Measurements from ENCODE around the gene KLF6.

KLF6 gene

GRCh38 chr10:3774018-3774813, 10.8 kb downstream of the KLF6 start:
- H3K79me2 ChIP-seq (ENCODE audit: control insufficient read depth, insufficient read depth, low read length, unreplicated experiment) = peaks cover 15% of the 10 kb centered on the region
- H3K4me1 ChIP-seq (ENCODE audit: control insufficient read depth, insufficient read depth, low read length, unreplicated experiment) = peaks cover 44% of the 10 kb centered on the region
- H3K27me3 ChIP-seq (ENCODE audit: insufficient read depth, low read length) = no peaks in the 10 kb centered on the region
- H3K36me3 ChIP-seq (ENCODE audit: insufficient read depth, low read length) = peaks cover 21% of the 10 kb centered on the region
- H3K27ac ChIP-seq (ENCODE audit: low read depth, low read length) = peak overlapping the region; percentile 97
- H3K4me3 ChIP-seq (ENCODE audit: low read depth, low read length) = no peak overlapping the region
- H2AFZ ChIP-seq (ENCODE audit: low read length, unreplicated experiment) = no peak overlapping the region

DNA sequence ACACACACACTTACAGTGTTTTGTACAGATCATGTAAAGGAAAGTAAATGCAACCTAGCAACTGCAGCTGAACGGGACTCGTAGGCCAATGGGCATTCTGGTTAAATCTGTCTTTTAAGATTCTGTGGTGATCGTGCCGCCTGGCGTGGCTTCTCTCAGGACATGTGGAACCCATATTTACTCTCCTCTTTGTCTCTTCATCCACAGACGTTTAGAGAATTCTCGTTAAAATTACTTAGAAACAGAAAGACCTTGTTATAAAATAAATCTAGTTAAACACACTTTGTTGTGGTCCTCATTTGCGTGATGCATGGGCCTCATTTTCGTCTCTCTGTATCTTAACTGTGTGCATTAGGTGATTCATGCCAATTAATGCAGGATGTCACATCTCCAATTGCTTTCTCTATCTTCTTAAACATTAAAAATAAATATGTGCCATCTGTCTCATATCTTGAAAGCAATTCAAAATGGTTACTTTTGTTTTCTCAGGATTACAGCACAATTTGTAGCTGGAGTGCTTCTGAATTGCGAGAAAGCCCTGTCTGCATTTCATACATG, 11.5 kb downstream of the KLF6 start:
- Histone ChIP-seq H3K36me3 (ENCODE audit: insufficient read depth, low read length) (peaks cover 14% of the 10 kb centered on the region), H3K4me1 (ENCODE audit: control insufficient read depth, insufficient read depth, low read length, unreplicated experiment) (peaks cover 38% of the 10 kb centered on the region), H2AFZ (ENCODE audit: low read length, unreplicated experiment) (no peak overlapping the region), H3K4me3 (ENCODE audit: low read depth, low read length) (no peak overlapping the region), H3K79me2 (ENCODE audit: control insufficient read depth, insufficient read depth, low read length, unreplicated experiment) (peaks cover 8% of the 10 kb centered on the region), H3K27ac (ENCODE audit: low read depth, low read length) (0 out of 2 replicates have a peak overlapping the region, but pooled peaks have one; percentile 97), H3K27me3 (ENCODE audit: insufficient read depth, low read length) (no peaks in the 10 kb centered on the region)

DNA sequence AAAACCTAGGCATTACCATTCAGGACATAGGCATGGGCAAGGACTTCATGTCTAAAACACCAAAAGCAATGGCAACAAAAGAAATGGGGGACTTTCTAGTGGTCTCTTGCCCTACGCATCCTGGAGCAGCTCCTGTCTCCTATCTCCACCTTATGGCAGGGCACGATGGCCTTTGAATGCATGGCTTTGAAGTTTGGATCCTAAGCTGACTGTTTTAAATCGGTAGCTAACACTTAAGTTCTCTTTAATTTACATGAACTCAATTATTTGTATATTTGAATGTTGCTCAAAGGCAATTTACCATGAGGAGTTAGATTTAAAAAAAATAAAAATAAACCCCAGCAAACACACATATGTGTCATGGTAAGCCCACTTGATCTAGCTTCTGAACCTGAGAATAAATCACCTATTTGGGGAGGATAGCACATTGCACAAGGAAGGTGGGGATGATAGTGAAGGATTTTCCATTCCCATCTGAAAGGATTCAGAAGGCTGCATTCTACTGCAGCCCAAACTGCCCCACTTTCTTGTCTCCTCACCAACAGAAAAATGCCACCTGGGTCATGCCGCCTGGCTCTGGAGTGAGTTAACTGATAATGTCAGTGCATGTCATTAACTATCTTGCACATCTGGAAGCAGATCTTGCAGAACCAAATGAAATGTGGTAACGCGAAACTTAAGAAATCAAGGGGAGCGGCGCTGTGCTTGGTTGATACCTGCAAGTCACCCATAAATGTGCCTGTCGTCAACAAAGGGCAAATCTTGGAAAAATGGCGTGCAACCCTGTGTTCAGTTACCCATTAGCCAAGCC, 12.4 kb downstream of the KLF6 start:
- H3K79me2 ChIP-seq (ENCODE audit: control insufficient read depth, insufficient read depth, low read length, unreplicated experiment) = no peaks in the 10 kb centered on the region

DNA sequence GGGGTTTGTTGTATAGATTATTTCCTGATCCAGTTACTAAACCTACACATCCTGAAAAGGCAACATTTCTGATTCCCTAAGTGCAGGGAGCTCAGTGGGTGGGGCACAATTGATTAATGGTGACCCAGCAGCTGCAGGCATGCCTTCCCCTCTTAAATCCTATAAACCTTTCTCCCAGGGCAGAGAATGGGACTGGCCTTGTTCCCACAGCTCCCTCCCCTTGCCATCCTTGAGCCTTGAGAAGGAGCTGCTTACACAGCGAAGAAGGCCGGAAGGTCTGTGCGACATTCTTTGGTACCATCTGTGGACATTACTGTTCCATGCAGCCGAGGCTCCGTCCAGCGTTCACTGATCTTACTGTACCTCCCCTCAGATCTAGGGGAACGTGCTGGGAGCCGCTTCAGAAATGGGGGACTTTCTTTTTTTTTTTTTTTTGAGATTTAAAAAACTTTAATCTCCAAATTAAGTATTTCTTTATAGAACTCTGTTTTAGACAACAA, 14.3 kb downstream of the KLF6 start:
- H3K4me3 ChIP-seq (ENCODE audit: low read depth, low read length) = no peak overlapping the region
- H3K36me3 ChIP-seq (ENCODE audit: insufficient read depth, low read length) = peaks cover 5% of the 10 kb centered on the region; the same call in 1 of the 2 replicates
- no peak overlapping the region for H2AFZ ChIP-seq (ENCODE audit: low read length, unreplicated experiment)
- H3K27ac ChIP-seq (ENCODE audit: low read depth, low read length) = no peak overlapping the region
- no peaks in the 10 kb centered on the region for H3K27me3 ChIP-seq (ENCODE audit: insufficient read depth, low read length)
- peaks cover 11% of the 10 kb centered on the region for H3K4me1 ChIP-seq (ENCODE audit: control insufficient read depth, insufficient read depth, low read length, unreplicated experiment)
- no peaks in the 10 kb centered on the region for H3K79me2 ChIP-seq (ENCODE audit: control insufficient read depth, insufficient read depth, low read length, unreplicated experiment)

More for the DNA sequence above, 12.4 kb downstream of the KLF6 start:
- H2AFZ ChIP-seq (ENCODE audit: low read length, unreplicated experiment) = no peak overlapping the region
- no peaks in the 10 kb centered on the region for H3K27me3 ChIP-seq (ENCODE audit: insufficient read depth, low read length)
- H3K27ac ChIP-seq (ENCODE audit: low read depth, low read length) = no peak overlapping the region
- peaks cover 29% of the 10 kb centered on the region for H3K4me1 ChIP-seq (ENCODE audit: control insufficient read depth, insufficient read depth, low read length, unreplicated experiment)
- peaks cover 5% of the 10 kb centered on the region for H3K36me3 ChIP-seq (ENCODE audit: insufficient read depth, low read length)
- no peak overlapping the region for H3K4me3 ChIP-seq (ENCODE audit: low read depth, low read length)

DNA sequence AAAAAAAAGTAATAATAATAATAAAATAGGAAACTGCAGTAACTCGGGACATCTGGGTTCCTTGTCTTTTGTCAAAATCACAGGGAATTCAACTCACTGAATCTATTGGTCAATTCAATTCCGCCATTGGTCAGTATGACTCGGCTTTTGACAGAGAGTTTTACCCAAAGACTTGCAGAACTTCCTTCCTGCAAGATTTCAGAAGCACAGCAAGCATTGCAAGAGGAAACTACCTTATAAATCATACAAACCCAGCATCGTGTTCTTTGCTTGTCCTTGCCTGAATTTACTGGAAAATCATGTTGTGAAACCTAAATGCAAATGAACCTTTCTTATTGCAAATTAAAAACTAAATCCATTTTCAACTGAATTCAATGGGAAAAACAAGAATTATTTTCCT, 15.5 kb downstream of the KLF6 start:
- Histone ChIP-seq H3K27me3 (ENCODE audit: insufficient read depth, low read length) (no peaks in the 10 kb centered on the region), H3K4me1 (ENCODE audit: control insufficient read depth, insufficient read depth, low read length, unreplicated experiment) (no peaks in the 10 kb centered on the region), H3K36me3 (ENCODE audit: insufficient read depth, low read length) (no peaks in the 10 kb centered on the region), H3K79me2 (ENCODE audit: control insufficient read depth, insufficient read depth, low read length, unreplicated experiment) (no peaks in the 10 kb centered on the region), H2AFZ (ENCODE audit: low read length, unreplicated experiment) (no peak overlapping the region), H3K4me3 (ENCODE audit: low read depth, low read length) (no peak overlapping the region), H3K27ac (ENCODE audit: low read depth, low read length) (no peak overlapping the region)

GRCh38 chr10:3766046-3766756, 18.8 kb downstream of the KLF6 start:
- Histone ChIP-seq H2AFZ (ENCODE audit: low read length, unreplicated experiment) (no peak overlapping the region), H3K27me3 (ENCODE audit: insufficient read depth, low read length) (no peaks in the 10 kb centered on the region), H3K4me3 (ENCODE audit: low read depth, low read length) (no peak overlapping the region), H3K79me2 (ENCODE audit: control insufficient read depth, insufficient read depth, low read length, unreplicated experiment) (no peaks in the 10 kb centered on the region), H3K4me1 (ENCODE audit: control insufficient read depth, insufficient read depth, low read length, unreplicated experiment) (peaks cover 25% of the 10 kb centered on the region), H3K27ac (ENCODE audit: low read depth, low read length) (no peak overlapping the region), H3K36me3 (ENCODE audit: insufficient read depth, low read length) (no peaks in the 10 kb centered on the region)

DNA sequence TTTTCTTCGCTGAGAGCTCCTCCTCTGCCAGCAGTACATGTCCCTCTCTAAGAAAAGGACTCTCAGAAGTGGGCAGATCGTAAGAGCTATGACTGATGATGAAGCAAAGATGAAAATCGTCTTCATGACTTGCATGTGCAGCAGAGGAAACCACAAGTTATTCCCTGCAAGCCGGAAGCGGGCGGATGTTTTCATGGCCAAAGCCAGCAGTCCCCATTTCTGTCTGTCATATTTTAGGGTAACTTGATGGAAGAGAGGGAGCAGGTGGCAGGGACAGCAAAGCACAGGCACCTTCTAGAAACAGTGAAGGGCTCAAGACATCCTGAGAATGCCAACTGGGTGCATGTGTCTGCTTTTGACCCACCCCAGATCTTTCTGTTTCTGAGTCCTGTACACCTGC, 19.9 kb downstream of the KLF6 start:
- H3K4me1 ChIP-seq (ENCODE audit: control insufficient read depth, insufficient read depth, low read length, unreplicated experiment) = peaks cover 25% of the 10 kb centered on the region
- H3K79me2 ChIP-seq (ENCODE audit: control insufficient read depth, insufficient read depth, low read length, unreplicated experiment) = no peaks in the 10 kb centered on the region
- no peaks in the 10 kb centered on the region for H3K27me3 ChIP-seq (ENCODE audit: insufficient read depth, low read length)
- no peak overlapping the region for H3K4me3 ChIP-seq (ENCODE audit: low read depth, low read length)
- no peak overlapping the region for H3K27ac ChIP-seq (ENCODE audit: low read depth, low read length)
- no peaks in the 10 kb centered on the region for H3K36me3 ChIP-seq (ENCODE audit: insufficient read depth, low read length)
- H2AFZ ChIP-seq (ENCODE audit: low read length, unreplicated experiment) = no peak overlapping the region

DNA sequence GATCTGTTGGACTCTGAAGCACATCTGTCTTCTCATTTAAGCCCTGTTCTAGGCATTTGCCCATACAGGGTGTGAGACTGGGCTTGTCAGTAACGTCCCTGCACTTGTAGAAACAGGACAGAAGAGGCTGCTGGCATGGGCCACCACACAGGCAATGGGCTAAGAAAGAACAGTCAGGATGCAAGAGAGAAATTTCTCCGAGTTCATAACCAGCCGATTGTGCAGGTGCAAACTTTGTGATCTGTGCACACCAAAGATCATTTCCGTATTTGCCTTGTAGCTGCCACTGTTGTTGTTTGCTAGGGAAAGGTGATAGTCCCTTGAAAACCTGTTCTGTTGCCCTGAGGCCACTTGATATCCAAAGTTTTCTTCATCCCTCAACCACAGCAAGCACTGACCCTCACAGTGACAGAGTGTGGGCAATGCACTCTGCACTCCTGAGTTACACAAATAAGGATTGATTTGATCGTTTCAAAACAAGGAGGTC, 20.3 kb downstream of the KLF6 start:
- H3K27ac ChIP-seq (ENCODE audit: low read depth, low read length) = no peak overlapping the region
- no peaks in the 10 kb centered on the region for H3K27me3 ChIP-seq (ENCODE audit: insufficient read depth, low read length)
- H3K4me1 ChIP-seq (ENCODE audit: control insufficient read depth, insufficient read depth, low read length, unreplicated experiment) = peaks cover 25% of the 10 kb centered on the region
- H3K4me3 ChIP-seq (ENCODE audit: low read depth, low read length) = no peak overlapping the region
- no peaks in the 10 kb centered on the region for H3K36me3 ChIP-seq (ENCODE audit: insufficient read depth, low read length)
- no peaks in the 10 kb centered on the region for H3K79me2 ChIP-seq (ENCODE audit: control insufficient read depth, insufficient read depth, low read length, unreplicated experiment)
- no peak overlapping the region for H2AFZ ChIP-seq (ENCODE audit: low read length, unreplicated experiment)

DNA sequence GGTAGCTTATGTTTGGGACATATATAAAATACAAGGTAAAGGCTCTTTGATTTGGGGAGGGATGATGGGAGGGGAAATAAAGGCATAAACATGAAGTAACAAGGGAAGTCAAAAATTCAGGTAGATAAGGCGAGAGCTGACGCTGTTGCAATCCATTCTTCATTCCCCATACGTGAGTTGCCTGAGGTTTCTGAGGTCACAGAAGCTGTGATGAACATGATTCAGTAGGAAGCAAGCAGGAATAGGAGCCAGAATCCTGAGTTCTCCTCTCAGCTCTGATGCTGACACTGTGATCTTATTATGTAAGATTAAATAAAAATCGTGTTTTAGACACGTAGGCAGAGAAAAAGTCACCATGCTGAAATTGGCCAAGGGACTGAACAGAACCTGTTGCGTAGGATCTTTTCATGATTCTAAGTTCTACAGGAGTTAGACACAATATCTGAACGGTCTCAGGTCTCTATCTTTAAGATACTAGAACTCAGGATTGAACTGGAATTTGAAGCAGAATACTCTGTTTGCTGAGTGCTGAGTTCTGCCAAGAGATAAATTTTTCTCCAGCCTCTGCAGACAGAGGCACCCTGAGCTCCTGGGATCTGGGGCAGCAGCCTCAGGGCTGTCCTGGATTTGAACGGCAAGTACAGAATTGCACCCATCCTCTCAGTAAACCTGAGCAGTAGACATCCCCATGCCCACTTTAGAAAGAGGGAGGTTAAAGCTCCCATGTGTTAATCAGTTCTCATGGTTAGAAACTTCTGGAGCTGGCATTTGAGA, 21.0 kb downstream of the KLF6 start:
- Histone ChIP-seq H3K27me3 (ENCODE audit: insufficient read depth, low read length) (no peaks in the 10 kb centered on the region), H3K79me2 (ENCODE audit: control insufficient read depth, insufficient read depth, low read length, unreplicated experiment) (no peaks in the 10 kb centered on the region), H2AFZ (ENCODE audit: low read length, unreplicated experiment) (no peak overlapping the region), H3K36me3 (ENCODE audit: insufficient read depth, low read length) (no peaks in the 10 kb centered on the region), H3K27ac (ENCODE audit: low read depth, low read length) (peak overlapping the region; percentile 44), H3K4me1 (ENCODE audit: control insufficient read depth, insufficient read depth, low read length, unreplicated experiment) (peaks cover 25% of the 10 kb centered on the region), H3K4me3 (ENCODE audit: low read depth, low read length) (no peak overlapping the region)

Data from ACC112 (cell line).